ENCODE results near the gene JAG1. TPM values are rescaled to one million over a fixed set of nuclear protein-coding genes. Genes with fewer than 3 reads are reported as not detected.
"Not testable (repeated sequence)": the region's sequence is repeated elsewhere in the genome, so short reads cannot be mapped to it uniquely, and the experiment has no call there.

The JAG1 gene
- total RNA-seq, 1 experiment from 2014 or later = 9.9 TPM

DNA sequence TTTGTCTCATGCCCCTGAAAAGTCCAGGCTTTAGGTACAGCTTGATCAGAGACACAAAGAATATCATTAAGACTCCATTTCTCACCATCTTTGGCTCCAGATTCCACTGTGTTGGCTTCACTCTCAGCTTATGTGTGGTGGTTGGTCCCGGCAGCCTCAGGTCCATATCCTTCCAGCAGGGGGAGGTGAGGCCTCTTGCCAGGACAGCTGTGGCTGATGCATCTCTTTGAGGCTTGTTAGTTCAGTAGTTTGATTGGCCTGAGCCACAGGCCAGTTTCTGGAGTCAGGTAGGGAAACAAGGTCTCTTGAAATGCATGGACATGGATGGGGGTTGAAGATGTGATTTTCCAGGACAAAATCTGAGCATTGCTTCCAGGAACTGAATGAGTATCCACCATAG is 62.4 kb downstream of the JAG1 start:
- DNase-seq (ENCODE audit: low spot score) = peak; percentile 30

DNA sequence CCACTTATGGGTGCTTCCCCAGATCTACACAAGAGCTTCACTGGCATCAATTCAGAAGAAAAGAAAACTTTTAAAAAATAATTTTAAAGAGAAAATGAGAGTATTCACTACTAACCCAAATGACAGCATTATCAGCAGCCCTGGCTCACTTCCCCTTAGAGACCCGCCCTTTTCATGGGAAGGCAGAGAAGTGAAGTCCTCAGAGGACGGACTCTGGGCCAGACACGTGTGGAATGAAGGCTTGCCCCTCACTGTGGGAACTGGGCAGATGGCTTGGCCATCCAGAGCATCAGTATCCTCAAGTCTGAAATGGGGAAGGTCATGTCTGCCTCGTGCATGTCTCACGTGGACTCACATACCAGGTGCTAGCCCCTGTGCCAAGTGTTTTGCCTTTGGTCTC is 63.5 kb downstream of the JAG1 start:
- no peak for DNase-seq (ENCODE audit: low spot score)

DNA sequence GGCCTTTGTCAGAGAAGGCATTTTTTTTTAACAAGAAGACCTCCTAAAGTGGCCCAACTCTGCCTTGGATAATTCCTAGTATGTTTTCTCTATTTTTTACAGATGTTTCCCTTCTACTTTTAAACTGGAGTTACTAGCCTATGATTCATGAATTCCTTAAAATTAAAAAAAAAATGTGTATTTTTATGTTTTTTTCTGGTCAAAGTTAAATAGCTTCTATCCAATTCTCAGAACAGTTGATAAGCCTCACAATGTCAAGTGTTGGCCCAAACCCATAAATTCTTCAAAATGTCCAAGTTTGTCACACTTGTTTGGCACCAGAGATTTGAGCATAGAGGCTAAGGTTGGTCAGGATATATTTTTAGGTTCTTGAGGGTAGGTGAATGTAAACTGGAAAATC is 64.0 kb downstream of the JAG1 start:
- DNase-seq (ENCODE audit: low spot score) = no peak

DNA sequence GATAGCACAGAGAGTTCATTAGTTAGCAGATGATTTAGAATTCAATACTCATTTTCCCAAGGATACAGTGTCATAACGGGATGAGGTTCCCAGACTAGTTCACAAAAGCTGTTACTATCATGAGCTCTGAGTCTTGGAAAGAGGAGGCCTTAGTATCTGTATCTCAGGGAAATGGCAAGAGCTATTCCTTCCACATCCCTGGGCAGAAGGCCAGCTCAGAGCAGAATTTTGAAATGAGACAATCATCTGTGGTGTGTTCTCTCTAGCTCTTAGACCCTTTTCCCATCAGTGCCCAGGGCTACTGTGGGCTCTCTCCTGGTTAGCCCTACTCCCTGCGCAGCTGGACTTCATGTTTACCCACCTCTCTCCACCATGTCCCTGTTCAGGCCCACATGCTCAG is 64.5 kb downstream of the JAG1 start:
- DNase-seq (ENCODE audit: low spot score) = no peak

DNA sequence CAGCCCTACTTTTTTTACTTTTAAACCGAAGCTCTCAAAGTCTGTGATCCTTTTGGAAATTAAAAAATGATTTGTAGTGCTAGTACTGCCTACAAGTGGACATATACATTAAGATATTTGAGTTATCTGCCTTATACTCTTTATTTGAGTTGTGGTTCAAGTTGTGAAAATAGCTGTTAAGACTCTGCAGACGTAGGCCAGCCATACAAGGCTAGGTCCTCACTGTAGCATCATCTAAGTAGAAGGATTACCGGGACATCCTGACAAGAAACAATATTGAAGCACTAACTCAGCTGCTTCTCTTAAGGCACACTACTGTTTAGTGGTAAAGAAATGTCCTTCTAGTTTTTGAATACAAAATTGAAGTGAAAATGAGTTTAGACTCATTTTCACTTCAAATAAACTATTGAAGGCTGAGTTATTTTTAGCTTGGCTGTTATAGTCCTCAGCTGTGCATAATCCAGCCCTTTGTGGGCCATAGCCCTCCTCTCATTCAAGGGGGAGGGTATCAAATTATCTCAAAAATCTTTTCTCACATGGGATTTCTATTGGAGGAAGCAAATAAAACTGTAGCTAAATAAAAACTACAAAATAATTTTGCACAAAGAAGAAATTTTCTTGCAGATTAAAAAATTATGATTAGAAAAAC is 68.1 kb downstream of the JAG1 start:
- DNase-seq (ENCODE audit: low spot score) = no peak

DNA sequence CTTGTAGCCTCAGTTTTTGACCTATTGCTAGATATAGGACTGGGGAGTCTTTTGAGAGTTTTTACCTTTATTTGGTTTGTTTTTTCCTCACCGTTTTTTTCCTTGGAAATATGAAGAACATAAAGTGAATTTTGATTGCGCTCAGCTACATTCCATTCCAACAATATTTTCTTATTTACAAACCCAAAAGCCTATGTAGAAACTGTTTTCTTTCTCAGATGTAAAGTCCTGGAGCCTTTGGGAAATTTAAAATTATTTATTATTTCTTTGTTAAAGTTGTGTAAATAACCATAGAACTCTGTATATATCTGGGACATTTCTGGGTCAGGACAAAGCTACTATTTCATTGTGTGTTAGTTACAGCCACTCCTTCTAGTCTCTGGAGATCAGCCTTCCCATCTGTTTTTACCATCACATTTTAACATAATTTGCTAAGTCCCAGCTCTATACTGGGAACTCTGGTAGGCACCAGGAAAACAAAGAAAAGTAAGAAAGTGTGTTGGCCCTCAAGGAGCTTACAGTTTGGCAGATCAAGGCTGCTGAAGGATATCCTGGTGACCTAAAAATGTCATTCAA is 68.8 kb downstream of the JAG1 start:
- no peak for DNase-seq (ENCODE audit: low spot score)

DNA sequence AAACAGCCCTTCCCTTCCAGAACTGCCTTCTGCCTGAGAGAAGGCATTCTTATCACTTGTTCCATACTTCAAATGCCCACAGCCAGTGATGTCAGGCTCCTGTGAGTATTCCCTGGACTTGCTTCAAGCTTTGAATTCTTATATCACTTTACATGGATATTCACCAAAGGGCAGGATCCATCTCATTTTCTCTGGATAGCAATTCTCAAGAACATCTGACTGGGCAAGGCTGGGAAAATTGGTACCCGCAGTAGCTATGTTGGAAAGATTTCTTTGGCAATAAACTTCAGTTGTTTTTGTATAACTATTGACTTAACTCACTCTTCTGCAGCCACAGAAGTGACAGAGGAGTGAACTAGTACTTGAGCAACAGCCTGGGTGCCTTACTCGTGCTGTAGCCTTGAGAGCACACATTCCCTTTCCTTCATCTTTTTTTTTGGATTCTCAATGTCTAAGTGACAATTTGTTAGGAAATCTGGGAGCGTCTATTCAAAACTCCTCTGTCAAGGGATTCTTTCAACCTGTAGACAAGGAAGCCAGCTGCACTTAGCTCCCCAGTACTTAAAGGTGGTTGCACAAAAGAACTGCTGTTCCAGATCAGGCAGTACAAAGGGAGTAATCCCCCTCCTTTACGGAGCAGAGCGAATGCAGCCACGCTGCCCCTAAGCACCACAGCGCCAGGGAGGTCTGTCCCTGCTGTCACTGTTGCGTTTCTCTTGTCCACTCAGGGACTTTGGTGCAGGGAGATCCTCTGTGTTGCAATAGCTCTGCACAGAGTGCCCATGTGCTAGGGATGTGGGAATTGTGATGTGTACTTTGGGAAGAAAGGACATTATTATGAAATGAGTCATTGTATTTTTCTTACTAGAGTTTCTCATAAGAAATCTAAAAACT is 69.6 kb downstream of the JAG1 start:
- peak; percentile 90 for DNase-seq (ENCODE audit: low spot score)

DNA sequence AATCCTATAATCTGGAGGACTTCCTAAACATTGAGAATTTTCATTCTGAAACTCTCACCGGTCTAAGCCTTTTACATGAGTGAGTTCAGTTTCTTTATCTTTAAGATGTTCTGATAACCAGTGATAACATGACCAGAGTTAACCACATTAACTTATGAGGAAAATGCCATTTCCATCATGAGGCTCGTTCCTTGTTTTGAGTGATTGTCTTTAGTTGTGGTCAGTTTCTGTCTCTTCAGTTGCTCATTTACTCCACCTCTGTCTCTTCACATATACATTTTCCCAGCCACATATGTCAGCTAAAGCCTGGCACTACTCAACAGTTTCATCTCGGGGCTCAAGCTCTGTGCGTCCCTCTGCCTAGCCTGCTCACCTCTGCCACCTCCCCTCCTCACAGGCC is 70.4 kb downstream of the JAG1 start:
- no peak for DNase-seq (ENCODE audit: low spot score)

DNA sequence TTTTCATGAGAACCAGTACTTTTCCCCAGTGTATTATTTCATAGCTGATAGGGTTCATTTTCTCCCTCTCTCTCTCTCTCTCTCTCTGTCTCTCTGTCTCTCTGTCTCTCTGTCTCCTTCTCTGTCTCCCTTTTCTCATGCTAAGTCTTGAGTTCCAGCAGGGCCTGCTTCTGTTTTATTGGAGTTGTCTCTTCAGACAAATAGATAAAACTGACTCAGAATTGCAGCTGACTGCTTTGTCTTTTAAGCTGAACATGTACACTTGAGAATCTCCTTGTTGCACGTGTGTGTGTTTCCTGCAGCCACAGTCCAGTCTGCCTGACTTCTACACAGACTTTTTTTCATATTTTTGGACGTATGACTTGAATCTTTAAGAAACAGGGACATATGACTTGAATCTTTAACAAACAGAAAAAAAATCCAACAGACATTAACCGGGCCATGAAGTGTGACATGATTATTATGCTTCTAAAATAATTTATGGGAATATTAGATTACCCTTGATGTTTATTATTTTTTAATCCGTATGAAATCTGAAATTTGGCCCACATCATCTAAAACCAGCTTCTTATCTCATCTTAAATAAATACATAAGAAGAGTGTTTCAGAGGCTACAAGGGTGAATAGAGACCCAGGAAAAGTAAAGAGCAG is 71.5 kb downstream of the JAG1 start:
- DNase-seq (ENCODE audit: low spot score) = no peak

DNA sequence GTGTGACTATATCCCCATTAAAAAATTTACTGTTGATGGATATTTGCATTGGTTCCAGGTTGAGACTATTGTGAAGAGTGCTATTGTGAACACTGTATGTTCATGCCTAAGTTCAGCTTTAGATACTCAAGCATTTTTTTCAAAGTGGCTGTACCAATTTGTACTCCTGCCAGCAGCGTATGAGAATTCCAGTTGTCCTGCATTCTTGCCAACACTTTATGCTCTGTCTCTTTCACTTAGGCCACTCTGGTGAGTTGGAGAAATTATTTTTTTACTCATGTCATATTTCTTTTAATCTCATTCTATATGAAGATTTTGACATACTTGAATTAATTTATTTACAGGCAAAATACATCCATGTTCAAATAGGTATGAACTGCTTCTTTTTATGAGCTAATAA is 76.2 kb downstream of the JAG1 start:
- no peak for DNase-seq (ENCODE audit: low spot score)

DNA sequence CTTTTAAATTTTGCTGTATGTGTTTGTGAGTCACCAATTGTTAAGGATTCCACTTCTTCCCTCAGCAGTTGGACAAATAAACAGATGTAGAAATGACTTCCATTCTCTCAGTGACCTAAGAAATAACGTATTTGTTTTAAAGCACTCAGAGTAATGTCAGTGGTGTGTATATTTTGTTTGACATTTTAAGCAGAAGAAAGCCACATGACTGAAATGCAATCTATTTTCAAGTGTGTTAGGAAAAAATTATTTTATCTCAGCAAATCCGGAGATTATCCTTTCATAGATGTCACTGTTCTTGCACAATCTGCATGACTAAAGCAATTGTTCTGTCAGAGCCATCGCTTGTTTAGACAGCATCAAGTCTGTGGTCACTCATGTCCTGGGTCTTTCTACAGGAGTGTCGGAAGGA is 77.1 kb downstream of the JAG1 start:
- peak; percentile 64 for DNase-seq (ENCODE audit: low spot score)

DNA sequence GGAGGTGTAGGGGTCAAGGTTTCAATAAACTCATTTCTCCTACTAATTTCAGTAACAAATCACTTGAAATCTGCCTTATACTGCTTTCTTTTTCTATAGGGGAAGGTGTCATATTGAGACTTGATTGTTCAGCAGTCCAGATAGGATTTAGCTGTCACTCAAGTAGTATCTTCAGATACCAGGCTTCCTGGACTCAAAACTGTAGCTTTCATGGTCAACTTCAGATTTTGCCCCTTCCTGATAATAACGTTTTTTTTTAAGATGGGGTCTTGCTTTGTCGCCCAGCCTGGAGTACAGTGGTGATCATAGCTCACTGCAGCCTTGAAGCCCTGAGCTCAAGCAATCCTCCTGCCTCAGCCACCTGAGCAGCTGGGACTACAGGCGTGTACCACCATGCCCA is 77.8 kb downstream of the JAG1 start:
- DNase-seq (ENCODE audit: low spot score) = no peak

DNA sequence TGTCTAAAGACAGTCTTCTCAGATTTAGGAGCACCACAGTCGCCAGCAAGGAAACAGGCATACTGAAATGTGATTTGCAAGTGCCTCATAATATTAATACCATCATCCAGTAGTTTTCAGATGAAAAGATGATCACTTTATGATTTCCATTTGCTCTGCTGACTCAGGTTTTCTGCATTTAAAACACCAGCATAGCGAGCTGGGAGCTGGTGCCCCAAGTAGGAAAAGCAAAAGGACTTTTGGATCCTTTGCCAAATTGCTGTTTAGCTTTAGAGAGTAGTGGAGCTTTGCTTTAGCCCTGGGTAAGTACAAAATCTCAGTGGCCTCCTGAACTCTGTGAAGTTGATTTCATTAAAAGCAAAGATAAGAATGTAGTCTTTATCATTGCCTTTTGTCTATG is 78.5 kb downstream of the JAG1 start:
- no peak for DNase-seq (ENCODE audit: low spot score)

DNA sequence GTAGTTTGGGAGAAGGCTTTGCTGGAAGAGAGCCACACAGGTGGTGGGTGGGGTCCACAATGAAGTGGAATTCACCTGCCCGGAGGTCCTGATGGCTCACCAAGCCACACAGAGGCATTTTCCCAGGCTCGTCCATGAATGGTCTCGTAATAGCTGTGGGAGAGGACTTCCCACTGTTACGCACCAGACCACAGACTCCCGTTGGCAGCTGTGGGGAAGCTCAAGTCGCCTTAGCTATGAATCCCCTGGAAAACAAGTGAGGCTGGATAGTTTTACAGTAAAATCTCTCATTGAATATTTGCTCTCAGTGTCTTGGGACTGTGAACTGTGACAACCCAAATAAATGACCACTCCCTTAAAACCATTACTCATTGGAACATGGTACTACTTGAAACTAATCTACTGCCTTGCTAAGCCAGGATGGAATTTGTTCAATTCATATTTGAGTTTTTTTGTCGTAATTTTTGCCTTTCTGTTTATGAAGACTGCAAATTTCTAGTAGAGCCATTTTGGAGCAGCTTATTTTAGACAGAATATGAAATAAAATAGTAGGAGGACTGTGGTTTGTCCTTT is 79.4 kb downstream of the JAG1 start:
- no peak for DNase-seq (ENCODE audit: low spot score)

DNA sequence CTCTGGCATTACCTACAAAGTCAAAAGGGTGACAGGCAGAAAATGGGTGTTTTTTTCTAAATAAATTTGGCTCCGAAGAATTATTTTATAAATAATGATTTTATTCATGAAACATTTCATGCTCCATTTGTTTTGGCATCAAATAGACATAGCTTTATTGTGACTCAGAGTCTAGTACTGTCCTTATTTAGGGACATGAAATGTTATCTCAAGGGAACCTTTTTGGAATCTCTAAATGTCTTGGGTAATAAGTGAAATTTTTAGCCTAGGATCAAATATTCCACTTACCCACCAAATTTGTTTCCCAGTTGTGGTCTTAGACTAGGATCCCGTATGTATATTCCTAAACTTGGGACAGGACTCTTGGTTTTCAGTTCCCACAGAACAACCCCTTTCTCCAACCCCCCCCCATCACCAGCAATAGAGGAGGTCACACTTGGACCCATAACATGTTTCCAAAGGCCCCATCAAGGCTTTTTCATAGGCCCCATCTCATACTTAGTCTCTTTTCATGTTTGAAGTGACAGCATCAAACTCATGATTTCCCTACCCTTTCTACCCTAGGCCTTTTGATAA is 81.8 kb downstream of the JAG1 start:
- DNase-seq (ENCODE audit: low spot score) = no peak

DNA sequence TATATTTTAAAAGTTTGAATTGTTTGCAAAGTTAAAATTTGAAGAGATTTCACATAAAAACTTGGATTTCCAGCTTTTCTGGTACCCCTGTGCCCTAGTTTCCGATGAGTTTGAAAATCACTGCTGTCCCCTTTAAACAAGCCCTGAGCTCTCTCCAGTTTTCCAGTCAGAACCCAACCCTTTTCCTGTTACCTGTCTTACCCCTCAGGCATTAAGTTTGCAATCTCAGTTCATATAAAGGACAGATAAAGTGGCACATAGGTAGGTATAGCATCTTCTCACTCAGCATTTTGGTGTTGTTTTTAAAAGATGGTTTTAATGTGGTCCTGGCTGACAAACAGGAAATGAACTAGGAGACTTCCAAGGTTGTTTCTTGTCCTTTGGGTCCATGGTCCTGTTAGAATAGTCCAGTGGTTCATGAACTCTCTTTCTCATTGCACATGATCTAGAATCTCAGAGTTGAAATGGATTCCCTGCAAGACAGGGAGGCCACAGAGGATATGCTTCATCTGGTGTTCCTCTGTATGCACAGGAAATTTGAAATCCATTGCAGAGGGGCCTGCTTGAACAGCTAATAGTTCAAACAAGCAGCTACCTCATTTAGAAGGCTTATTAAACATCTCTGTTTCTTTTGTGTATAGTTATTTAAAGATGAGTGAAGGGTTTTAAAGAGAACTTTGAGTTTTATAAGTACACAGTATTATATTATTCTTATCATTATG is 82.7 kb downstream of the JAG1 start:
- DNase-seq (ENCODE audit: low spot score) = no peak

DNA sequence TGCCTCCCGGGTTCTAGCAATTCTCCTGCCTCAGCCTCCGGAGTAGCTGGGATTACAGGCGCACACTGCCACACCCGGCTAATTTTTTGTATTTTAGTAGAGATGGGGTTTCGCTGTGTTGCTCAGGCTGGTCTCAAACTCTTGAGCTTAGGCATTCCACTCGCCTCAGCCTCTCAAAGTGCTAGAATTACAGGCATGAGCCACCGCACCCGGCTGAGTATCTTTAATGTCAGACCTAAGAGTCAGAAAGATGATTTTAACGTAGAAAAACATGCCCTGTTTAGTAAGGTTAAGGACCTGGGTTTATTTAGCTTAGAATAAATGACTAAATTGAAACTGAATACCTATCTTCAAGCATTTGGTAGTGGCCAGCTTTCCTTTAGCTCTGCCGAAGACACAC is 83.4 kb downstream of the JAG1 start:
- not testable (repeated sequence) for DNase-seq (ENCODE audit: low spot score)

All from H4 (cell line).